IMR-90 (cell line): ENCODE data around the gene OR3A1.

ENCODE experiments used
- USF2 ChIP-seq: fragments of 150-350 bp; IDR thresholded peaks from 2 replicates; pipeline ENCODE4 v1.6.1; 2017; ENCODE audit warnings: mild to moderate bottlenecking, antibody characterized with exemption, low read length, low read depth
- TF ChIP-seq, protein P1 (sequence below): conservative IDR thresholded peaks from 2 replicates; pipeline ENCODE4 v1.5.1; 2012; ENCODE audit warnings: mild to moderate bottlenecking, low read depth, low read length, improper control_type of control experiment

GRCh38 chr17:3295632-3296031 lies 2.5 kb downstream of the OR3A1 start:
- TF ChIP-seq, protein P1, sequence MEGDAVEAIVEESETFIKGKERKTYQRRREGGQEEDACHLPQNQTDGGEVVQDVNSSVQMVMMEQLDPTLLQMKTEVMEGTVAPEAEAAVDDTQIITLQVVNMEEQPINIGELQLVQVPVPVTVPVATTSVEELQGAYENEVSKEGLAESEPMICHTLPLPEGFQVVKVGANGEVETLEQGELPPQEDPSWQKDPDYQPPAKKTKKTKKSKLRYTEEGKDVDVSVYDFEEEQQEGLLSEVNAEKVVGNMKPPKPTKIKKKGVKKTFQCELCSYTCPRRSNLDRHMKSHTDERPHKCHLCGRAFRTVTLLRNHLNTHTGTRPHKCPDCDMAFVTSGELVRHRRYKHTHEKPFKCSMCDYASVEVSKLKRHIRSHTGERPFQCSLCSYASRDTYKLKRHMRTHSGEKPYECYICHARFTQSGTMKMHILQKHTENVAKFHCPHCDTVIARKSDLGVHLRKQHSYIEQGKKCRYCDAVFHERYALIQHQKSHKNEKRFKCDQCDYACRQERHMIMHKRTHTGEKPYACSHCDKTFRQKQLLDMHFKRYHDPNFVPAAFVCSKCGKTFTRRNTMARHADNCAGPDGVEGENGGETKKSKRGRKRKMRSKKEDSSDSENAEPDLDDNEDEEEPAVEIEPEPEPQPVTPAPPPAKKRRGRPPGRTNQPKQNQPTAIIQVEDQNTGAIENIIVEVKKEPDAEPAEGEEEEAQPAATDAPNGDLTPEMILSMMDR, result no peak
- TF ChIP-seq USF2, result no peak
